CD4-positive, alpha-beta T cell treated with Interleukin-15 for 4 hours (primary cell): ENCODE results near the gene CACNB1.

Experiments used
- DNase-seq: peaks from one replicate; pipeline ENCODE4 v3.0.0-alpha.2; 2020; ENCODE audit warnings: low spot score

Gene CACNB1

GRCh38 chr17:39200957-39201510, 3.6 kb upstream of the CACNB1 start:
- no peak for DNase-seq

DNA sequence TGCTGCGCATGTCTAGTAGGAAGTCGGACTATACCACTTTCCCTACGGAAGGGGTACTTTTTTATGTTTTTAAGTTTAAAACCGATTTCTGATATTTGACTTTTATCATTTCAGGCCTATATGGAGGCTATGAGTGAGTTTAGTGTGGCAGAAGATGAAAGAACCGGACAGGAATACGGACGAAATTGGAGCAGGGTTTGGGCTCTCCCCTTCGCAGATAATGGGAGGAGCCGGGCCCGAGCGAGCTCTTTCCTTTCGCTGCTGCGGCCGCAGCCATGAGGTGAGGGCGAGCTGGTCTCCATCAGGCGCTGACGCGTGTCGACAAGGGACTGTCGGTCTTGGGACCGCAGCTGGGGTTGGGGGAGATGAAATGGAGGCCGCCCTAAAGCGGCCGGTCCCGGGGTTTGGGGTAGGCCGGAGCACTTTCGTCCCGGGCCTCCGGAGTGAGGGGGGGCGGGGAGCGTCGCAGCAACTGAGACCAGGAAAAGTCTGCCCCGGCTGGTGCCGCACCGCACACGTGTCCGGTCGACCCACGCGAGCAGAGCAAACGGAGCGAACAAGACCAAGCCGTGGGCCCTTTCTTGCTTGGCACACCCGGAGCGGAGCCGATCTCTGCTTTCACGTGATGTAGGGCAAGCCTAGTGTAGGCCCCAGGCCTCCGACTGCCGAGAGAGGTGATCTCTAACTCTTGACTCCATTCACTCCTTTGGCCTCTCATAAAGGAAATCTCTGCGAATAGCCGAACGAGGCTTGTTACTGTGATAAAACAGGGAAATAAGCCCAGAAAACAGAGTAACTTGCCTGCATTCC, 2.8 kb upstream of the CACNB1 start, which contains the start of gene RPL19:
TSS of gene RPL19 (plus strand) at position 214 of the 810 bp plus-strand sequence. CDS start at position 276, 62 bp downstream.
- no peak for DNase-seq

GRCh38 chr17:39199820-39200069, 2.3 kb upstream of the CACNB1 start:
- peak; percentile 90 for DNase-seq

GRCh38 chr17:39198186-39198566, 707 bp upstream of the CACNB1 start:
- no peak for DNase-seq

GRCh38 chr17:39196808-39197291, 619 bp downstream of the CACNB1 start:
- DNase-seq, result no peak

DNA sequence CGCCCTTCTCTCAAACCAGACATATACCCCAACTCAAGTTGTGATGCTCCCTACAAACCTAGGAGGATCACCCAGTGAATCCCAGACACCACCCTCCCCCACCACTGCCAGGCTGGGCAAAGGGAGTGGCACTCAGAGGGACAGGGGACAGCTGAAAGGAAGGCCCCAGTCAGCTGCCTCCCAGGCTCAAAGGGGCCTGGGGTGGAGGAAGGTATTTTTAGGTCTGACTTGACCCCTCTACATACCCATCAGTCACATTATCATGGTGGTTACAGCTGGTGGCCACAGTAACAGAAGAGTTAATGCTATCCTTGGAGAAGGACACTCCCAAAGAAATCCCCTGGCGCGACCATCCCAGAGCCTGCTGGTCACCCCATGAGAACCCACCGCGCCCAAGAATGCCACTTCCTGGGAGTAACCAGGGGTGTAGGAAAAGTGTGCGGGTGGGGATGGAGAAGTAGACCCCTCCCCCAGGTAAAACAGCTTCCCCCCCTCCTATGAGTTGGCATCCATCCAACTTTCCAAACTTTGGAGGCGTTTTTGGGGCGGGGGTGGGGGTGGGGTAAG, 1.1 kb downstream of the CACNB1 start:
- no peak for DNase-seq

- peak; percentile 23 for DNase-seq
Measured at GRCh38 chr17:39195568-39196160, 1.8 kb downstream of the CACNB1 start.

DNA sequence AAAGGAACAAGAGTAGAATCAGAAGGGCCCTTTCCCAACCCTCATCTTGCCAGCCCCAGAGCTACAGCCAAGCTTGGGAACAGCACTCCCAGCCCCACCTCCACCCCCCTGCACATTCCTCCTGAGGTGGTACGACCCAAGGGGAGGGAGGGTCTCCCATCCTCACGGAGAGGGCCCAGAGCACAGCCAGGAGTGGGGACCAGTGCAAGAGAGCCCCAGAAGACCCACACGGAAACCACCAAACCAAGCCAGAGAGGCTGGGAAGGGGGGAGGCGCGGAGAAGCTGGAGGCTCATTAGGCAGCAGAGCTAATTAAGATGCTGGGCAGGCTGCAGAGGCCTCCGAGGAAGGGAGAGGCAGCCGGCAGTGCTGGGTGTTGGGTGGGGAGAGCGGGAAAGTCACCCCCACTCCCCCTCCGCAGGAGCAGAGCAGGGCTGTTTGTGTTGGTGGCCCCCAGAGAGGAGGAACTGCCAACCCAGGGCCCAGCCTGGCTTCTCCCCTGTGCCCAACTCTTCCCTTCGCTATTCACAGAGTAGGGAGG, 2.4 kb downstream of the CACNB1 start:
- DNase-seq, result no peak

GRCh38 chr17:39194089-39194984, 3.1 kb downstream of the CACNB1 start:
- DNase-seq, result no peak

- no peak for DNase-seq
Measured at GRCh38 chr17:39193346-39193745, 4.1 kb downstream of the CACNB1 start.

DNA sequence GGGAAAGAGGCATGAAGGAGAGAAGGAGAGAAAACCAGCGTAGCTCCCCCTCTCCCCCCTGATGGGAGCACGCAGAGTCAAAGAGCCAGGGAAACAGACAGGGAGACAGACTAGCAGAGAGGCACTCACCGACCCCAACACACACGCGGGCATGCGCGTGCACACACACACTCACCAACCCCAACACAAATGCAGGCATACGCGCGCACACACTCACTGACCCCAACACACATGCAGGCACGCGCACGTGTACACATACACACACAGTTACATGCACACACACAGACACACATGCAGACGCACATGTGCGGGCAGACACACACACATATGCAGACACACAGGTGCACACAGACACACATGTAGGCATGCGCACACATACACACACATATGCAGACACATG, 4.6 kb downstream of the CACNB1 start:
- no peak for DNase-seq

DNA sequence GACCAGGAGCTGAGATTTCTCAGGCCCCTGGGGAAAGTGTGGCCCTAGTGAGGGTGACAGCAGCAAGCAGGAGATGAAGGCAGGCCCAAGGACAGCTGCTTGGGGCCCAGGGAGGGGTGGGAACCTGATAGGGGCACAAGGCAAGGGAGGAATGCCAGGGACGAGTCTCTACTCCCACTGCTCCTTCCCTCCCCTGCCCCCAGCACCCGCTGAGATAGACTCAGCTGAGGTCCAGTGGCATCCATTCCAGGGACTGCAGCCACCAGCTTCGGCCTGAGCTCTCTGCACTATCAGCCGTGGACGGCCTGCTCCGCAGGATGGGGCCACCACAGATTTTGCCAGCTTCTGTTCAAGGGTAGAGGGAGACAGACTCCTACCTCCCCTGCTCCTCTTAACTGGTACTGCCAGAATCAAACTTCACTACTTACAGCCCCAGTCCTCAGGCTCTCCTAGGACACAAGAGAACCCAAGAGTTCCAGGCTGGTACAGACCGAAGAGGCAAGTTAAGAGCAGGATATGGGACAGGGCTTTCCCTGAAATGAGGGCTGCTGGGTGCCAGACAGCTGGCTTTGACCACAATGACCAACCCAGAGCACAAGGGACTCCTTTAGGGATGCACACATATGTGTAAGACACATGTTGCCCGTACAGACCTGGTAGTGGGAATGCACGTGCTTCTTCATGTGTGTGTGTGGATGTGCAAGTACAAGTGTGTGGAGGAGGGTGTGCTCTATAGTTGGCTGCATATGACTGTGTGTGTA, 5.5 kb downstream of the CACNB1 start:
- DNase-seq, result no peak

- no peak for DNase-seq
Measured at GRCh38 chr17:39187152-39187830, 10.2 kb downstream of the CACNB1 start.

GRCh38 chr17:39186481-39187002, 10.9 kb downstream of the CACNB1 start:
- DNase-seq, result no peak

GRCh38 chr17:39183720-39184119, 13.7 kb downstream of the CACNB1 start:
- DNase-seq, result no peak

- DNase-seq, result no peak
Measured at GRCh38 chr17:39183045-39183444, 14.4 kb downstream of the CACNB1 start.

DNA sequence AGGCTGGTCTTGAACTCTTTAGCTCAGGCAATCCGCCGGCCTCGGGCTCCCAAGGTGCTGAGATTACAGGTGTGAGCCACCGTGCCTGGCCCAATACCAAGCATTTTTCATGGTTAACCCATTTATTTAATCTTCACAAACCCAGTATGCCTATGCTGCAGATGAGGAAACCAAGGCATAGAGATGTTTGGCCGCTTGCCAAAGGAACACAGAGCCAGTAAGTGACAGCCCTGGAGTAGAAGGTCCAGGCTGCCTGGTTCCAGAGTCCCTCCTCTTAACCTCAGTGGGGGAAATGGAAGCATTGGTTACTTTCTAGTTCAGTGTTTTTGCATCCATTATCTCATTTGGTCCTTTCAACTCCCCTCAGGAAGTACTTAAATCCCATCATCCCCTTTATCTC, 16.2 kb downstream of the CACNB1 start:
- DNase-seq, result no peak

DNA sequence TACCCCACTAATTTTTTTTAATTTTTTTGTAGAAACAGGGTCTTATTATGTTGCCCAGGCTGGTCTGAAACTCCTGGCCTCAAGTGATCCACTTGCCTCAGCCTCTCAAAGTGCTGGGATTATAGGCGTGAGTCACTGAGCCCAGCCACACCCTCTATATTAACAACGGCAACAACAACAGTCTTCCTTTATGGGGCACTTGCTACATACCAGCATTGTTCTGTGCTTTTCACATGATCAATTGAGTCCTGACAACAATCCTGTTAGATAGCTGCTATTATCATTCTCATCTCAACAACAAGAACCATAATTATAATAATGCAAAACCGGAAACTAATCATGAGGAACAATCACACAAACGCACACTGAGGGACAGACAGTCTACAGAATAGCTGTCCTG, 18.9 kb downstream of the CACNB1 start:
- no peak for DNase-seq

- no peak for DNase-seq
Measured at GRCh38 chr17:39177256-39177655, 20.2 kb downstream of the CACNB1 start.

GRCh38 chr17:39175695-39176093, 21.8 kb downstream of the CACNB1 start:
- no peak for DNase-seq
